K562 (cell line): ENCODE data around the gene HDLBP. TPM values are rescaled to one million over a fixed set of nuclear protein-coding genes. Genes with fewer than 3 reads are reported as not detected.

ENCODE experiments used
- TCF15 ChIP-seq: fragments of 250-450 bp; sonication (Bioruptor Pico); IDR thresholded peaks from 2 replicates; pipeline ENCODE4 v1.8.0; 2022; ENCODE audit warnings: moderate library complexity, mild to moderate bottlenecking, inconsistent platforms
- ZNF318 ChIP-seq, 2 experiments: fragments of 450-650 bp; IDR thresholded peaks; 2 replicates each; pipeline ENCODE4 v1.6.1; 2016; ENCODE audit warnings: mild to moderate bottlenecking in 2 of 2, borderline replicate concordance in 1 of 2, low read depth in 1 of 2, moderate library complexity in 1 of 2
- polyA plus RNA-seq, 8 experiments: library from polyadenylated mRNA; depleted of rRNA in 4 of 8; stranded (reverse) in 5 of 8; unstranded in 3 of 8; fragments of >200 nt; fragmentation: Nextera tagmentation in 2 of 8; fragmentation: Illumina TruSeq in 1 of 8; extraction: Ambion mirVana in 2 of 8; extraction: Trizol in 1 of 8; gene quantifications; 2 replicates each; pipeline versions ENCODE4 v1.2.1 to v1.2.3, GENCODE V29; 2011 to 2014; ENCODE audit warnings: inconsistent platforms in 1 of 8, missing spikeins in 1 of 8
- total RNA-seq, 7 experiments: library from RNA; depleted of rRNA in 6 of 7; stranded (reverse); fragments of >200 nt in 6 of 7; fragmentation: Illumina TruSeq in 2 of 7; extraction: Trizol in 2 of 7; gene quantifications; 2 replicates each; pipeline versions ENCODE4 v1.2.1 to v1.2.3, GENCODE V29; 2011 to 2021; ENCODE audit warnings: low replicate concordance in 1 of 7

HDLBP gene
- total and polyA plus RNA-seq, 9 of the 15 experiments (the other 6 are each of a cell fraction or from before 2014, with no cell fraction given), result 24.4 to 378 (median 146) TPM

GRCh38 chr2:241315879-241316631, 583 bp upstream of the HDLBP start, which contains the start of gene SEPTIN2 (continued):
- TF ChIP-seq ZNF318 (IDR thresholded peaks at IDR 0.05; ENCODE audit: borderline replicate concordance in 1 of 2, low read depth in 1 of 2) (no peak), TCF15 (no peak)
